GM18861 (cell line): Measurements from ENCODE around the gene PHC3.
"Not testable (repeated sequence)": the region's sequence is repeated elsewhere in the genome, so short reads cannot be mapped to it uniquely, and the experiment has no call there.

Experiments used
- ATAC-seq: cut with Tn5 transposase; IDR thresholded peaks from one replicate; pipeline ENCODE4 v1.9.1; 2021; ENCODE audit not compliant: unreplicated experiment

Gene PHC3

DNA sequence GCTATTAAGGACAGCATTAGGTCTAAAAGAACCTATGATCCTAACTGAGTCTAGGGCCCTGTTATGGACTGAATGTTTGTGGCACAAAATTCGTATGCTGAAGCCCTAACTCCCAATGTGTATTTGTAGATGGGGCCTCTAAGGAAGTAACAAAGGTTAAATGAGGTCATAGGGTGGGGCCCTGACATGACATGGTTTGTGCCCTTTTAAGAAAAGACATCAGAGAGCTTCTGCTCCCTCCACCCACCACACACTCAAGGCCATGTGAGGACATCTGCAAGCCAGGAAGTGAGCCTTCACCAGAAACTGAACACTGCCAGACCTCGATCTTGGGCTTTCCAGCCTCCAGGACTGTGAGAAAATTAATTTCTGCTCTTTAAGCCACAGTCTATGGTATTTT is 49.2 kb downstream of the PHC3 start:
- no peak for ATAC-seq

DNA sequence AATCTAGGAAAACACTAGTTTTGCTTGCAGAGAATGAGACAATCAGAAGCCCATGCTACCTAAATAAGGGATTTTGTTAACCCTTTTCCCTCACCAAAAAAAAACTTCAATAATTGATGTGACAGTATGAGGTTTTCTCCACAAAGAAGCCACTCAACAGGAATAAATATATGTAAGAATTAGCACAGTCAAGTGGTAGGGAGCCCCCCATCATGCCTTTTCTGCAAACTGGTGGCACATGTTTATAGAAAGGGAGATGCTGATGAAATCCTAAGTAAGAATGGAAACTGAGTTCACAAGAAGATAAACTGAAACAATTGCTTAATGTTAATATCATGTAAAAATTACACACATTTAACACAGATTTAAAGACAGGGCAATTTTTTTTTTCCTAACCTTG is 51.0 kb downstream of the PHC3 start:
- no peak for ATAC-seq

DNA sequence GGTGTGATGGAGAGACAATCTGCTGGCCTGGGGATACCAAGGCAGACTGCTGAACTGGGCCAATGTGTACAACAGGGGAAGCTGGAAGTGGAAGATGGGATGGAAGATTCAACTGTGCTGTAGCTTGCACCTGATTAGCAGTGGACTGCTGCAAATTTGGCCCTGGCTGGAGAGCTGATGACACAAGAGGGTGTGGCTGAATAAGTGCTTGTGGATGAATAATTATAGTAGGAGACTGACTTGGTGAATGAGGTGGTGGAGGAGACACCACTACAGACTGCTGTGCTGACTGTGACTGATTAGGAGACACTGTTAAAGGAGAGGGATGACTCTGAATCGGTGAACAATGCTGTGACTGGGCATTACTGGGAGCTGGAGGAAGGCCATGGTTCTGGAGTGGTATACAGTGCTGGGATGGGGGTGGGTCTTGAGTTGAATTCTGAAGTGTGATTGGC is 52.5 kb downstream of the PHC3 start:
- peak; percentile 36 for ATAC-seq

DNA sequence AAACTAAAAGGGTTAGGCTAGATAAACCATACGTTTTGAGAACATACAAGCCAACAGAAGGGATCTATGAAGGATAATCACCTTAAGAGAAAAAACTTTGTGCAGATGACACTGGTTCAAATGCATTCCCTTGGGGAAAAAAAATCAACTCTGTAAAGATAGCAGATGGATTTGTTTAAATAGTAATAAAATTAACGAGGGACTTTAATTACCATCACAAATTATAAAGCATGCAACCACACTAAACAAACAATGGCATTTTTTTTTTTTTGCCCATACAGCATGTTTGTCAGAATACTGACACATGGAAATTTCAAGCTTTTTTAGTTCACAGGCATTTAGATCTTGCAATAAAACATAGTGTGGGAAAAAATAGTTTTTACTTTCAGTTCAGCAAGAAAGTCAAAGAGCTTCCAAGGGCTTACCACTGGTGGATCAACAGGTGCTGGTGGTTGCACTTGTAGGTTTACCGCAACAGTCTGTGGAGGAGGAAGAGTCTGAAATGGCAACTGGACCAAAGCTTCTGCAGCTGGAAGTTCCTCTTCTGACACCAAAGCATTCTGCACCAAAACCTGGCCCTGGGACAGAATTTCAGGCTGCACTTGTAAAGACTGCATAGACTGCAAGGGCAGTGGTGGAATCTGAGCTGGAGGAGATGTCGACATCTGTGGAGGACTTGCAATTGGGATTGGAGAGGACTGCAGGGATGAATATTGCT is 53.1 kb downstream of the PHC3 start:
- peak; percentile 83 for ATAC-seq

DNA sequence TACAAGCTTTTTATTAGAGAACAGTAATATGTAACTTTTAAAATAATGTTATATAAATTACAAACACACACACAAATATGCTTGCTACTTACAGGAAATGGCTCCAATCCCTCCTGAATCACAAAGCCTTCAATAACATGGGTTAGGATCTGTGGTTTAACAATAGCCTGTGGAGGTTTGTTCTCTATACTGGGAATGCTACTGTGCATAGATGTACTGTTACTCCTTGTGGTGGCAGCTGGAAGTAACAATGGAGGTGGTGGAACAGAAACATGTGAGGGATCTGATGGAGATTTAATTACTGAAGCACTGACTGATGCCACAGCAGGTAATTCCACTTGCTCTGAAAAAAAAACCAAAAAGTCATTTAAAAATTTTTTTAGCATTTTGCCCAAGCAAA is 64.4 kb downstream of the PHC3 start:
- no peak for ATAC-seq

DNA sequence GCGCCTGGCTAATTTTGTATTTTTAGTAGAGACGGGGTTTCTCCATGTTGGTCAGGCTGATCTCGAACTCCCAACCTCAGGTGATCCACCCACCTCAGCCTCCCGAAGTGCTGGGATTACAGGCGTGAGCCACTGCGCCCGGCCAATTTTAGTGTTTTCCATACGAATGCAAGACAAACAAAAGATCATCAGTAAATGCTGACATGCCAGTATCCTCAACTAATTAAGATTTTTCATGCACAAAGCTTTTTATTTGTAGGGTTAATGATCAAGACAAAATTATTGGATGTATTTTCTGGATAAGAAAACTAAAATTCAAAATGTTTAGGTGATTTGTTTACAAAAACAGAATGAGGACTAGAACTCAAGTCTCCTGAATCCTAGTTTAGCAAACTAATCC is 67.4 kb downstream of the PHC3 start:
- not testable (repeated sequence) for ATAC-seq

DNA sequence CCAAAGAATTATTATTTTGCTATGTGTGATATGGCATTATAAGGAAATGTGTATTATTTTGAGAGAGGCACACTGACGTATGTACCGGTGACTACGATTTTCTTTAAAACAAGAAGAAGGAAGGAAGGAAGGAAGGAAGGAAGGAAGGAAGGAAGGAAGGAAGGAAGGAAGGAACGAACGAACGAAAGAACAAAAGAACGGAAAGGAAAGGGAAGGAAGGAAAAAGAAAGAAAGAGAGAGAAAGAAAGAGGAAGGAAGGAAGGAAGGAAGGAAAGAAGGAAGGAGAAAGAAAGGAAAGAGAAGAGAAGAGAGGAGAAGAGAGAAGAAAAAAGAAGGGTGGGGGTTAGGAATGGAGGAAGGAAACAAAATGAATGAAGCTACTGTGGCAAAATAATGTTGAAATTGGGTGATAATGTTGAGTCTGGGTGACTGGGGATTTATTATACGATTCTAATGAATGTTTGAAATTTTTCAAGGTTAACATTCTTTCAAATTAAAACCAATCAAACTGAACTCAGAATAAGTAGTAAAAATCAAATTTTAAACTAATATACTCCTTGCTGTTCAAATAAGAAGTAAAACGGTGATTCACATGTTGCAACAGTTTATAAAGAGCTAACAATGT is 70.3 kb downstream of the PHC3 start:
- ATAC-seq: no peak

DNA sequence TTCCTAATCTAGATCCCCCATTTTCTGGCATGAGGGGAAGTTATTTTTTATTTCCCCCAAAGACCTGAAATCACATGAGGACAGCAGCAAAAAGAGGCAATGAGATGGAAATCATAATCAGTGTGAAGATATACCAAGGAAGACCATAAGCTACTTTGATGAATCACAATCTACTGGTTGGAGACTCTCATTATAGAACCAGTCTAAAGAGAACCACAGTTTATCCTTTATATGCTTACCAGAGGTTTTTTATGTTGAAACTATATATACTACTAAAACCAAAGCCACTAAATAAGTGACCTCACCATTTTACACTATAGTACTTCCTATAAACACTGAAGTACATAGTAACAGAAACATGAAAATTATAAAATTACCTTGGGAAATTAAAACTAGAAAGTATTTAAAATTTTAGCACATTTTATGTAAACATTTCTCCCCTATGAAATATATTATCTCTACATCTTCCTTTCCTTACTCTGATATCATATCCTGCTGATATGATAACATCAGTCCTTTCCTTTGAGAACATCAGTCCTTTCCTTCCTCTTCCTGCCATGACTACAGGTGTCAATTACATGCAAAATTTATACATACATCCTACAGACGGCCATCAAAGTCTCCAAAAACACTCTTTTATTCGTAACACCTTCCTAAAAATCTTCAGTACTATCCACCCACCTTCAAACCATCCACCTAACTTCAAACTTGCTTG is 71.8 kb downstream of the PHC3 start:
- no peak for ATAC-seq

DNA sequence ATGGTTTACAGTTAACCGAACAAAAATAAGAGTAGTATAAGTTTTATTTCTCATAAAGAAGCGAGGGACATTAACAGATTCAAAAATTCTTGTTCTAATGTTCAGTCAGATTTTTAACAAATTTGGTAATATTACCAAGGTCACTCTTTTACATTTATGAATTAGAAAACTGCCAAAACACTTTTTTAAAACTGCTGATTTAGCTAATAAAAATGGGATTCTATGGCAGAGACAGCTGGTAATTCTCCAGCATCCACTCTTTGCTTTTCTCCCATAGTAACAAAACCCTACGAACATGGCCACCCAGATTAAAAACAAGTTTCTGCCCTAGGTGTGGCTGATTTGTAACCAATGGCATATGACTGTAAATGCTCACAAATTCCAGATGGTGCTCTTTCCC is 72.6 kb downstream of the PHC3 start:
- no peak for ATAC-seq

DNA sequence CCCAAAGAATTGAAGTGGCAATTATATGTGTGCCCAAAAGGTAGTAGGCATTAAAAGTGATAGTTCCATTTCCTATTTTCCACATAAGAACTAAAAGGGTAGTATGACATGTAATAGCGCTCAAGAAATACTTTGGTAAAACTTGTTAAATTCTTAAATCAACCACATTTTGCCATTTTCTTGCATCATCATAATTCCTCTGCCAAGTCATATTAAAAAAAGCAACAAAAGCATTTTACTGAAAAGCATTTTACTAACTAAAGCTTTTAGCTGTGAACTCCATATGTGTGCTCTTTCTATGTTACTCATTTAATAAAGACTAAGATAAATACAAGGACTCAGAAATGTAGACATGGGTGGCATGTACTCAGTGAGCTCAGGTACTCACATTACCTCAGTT is 73.6 kb downstream of the PHC3 start:
- ATAC-seq: no peak

DNA sequence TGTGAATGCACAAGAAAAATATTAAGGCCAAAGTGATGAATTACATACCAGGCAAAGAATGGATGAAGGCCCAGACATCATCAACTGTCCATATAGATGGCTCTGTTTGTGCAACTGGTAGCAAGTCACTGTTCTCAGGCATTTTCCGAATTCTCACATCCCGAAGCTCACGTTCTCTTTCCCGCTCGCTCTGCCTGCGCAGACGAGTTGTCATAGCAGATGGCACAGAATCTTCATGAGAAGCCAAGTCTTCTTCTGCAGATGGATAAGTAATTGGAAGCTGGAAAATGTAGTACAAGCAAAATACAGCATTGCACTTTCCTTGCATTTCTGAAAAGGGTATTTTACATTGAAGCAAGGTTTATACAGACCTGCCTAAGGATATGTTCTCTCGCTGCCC is 79.1 kb downstream of the PHC3 start:
- ATAC-seq: no peak

DNA sequence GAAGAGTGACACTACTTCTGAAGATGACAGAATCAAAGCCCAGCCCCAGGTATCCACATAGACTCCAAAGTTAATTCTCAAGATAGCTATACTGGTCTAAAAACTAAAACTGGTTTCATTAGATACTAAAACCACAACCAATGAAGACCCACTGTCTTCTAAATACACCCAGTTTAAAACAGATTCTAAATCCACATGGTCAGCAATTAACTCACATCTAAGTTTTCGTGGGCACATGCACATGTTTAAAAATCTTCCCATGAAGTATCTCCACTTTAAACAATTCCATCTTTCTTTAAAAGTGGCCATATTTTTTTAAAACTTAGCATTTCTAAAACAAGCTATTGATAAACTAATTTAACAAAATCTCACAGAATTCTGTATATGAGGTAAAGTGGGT is 80.6 kb downstream of the PHC3 start:
- no peak for ATAC-seq

DNA sequence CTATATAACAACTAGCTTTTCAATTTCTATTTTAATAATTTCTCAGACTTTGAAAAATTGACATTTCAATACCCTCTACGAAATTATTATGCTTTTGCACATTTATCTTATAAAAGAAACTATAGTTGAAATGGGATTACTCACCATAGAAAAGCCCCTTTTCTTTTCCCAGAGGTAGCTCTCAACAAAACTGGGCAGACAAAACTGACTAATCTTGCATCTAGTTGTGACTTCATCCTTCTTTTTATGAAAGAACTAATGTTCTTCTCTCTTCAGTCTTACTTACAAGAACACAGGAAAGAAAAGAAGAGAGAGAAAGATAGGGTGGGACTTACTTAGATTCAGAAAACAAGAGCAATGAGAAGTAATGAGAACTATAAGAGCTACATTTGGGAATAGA is 82.8 kb downstream of the PHC3 start:
- no peak for ATAC-seq

DNA sequence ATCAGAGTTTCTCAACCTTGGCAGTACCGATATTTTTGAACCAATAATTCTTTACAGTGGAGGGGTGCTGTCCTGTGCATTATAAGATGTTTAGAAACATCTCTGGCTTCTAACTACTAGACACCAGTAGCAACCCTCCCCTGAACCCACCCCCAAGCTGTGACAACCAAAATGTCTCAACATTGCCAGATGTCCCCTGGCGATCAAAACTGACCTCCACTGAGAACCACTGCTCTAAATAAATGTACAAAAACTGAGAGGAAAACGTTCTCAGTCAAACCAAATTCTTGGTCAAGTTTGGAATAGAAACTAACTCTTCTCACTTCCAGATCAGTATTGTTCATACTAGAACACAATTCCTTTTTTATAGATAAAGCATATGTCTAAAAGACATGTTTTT is 85.2 kb downstream of the PHC3 start:
- no peak for ATAC-seq

DNA sequence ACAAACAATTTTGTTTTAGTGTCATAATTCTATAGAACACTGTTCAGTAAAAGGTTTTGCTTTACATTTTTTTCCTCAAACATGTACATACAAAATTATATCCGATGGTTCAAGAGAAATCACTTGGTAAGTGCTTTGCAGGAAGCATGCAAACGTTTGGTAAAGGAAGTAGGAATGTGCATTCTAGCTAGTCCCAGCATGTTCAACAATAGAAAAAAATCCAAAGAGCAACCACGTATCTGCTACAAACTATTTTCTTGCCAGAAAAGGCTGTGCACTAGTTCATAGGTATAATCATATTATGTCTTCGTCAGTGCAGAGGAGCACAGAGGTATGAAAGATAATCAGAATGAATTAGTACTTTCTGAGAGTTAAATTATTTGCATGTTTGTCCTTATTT is 85.8 kb downstream of the PHC3 start:
- no peak for ATAC-seq

DNA sequence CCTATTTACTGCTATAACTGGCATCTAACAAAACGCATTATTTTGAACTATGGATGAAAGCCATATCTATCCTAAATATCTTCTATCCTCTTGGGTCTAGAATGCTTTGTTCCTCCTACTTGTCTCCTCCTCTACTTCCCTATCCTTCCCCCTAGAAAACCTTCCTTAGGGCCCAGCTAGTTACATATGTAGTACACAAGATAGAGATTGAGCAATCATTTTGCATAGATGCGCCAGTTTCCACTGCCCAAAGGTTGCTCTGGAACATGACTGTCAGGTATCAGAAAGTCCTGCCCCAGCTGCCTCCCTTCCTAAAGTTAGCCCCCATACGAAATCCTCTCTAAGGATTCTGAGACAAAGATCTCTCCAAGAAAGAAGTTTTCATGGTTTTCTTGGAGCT is 88.6 kb downstream of the PHC3 start:
- no peak for ATAC-seq

DNA sequence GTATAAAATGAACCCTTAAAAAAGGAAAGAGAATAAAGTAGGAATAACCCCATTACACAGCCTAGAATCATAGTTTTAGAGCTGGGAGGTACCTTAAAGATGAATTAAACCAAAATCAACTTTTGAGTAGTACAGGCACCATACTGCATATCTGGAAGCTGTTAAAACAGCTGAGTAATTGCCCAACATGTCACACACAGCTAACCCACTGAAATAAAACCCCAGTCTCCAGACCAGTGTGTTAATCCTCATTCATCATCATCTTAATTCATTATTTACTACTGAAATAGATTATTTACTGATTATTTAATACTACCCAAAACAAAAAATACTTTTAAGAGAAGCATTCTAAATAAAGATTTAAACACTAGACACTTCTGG is 90.9 kb downstream of the PHC3 start:
- no peak for ATAC-seq

DNA sequence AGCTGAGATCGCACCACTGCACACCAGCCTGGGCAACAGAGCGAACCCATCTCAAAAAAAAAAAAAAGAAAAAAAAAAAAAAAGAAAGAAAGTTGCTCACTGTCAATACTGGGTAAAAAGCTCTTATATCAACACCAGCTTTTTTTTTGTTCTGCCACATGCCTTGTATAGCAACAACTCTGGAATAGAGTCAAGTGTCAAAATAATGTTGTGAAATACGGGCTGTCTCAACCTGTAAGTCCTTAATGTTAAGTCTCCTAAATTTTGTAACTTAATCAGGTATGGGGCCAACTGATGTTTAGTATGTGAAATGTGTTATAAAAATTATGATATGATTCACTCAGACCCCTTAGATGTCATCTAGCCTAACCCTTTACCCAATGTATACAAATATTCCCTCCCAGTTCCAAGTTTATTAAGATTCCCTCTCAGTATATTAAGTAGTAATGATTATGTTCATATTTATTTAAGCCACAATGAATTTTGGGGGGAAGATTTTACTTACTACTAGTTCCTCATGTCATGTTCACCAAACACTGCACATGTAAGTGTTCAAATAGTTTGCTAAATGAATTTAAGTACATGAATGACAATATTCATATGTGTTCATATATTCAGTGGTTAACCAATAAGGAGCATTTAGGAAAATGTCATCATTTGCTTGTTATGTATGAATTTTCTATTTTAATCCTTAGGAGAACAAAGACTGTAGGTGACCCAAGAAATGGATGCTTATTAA is 91.5 kb downstream of the PHC3 start:
- no peak for ATAC-seq

DNA sequence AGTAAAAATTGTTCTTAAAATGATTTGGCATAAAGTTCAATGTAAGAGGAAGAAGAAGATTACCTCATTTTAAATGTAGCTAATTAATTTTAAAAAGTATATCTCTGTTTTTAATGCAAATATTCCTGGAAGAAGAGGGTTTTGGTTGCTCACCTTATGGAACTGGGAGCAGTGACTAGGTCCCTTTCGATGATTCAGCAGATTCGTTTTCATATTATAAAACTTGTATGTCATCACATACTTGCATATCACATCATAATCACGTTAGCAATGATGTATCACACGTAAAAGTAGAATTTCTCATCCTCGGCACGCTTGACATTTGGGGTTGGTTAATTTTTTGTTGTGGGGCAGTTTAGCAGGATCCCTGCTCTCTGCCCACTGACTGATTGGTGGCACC is 96.1 kb downstream of the PHC3 start:
- no peak for ATAC-seq

DNA sequence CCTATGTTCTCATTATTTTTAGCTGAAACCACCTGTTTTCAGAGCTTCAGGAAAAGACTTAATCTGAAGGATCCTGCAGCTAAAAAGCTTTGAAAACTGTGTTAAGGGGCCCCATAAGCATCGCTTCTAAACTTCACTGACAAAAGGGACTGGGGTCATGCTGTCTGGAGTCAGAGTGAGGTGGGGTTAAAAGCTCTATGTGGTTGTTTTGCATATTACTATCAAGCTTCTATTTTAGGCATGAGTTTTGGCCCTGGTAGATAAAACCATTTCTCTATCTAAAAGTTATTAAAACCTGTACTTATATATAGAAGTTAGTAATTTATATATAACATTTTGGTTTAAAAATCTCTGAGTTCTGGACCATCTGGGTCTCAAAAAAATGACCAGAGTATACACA is 98.2 kb downstream of the PHC3 start:
- ATAC-seq: no peak

DNA sequence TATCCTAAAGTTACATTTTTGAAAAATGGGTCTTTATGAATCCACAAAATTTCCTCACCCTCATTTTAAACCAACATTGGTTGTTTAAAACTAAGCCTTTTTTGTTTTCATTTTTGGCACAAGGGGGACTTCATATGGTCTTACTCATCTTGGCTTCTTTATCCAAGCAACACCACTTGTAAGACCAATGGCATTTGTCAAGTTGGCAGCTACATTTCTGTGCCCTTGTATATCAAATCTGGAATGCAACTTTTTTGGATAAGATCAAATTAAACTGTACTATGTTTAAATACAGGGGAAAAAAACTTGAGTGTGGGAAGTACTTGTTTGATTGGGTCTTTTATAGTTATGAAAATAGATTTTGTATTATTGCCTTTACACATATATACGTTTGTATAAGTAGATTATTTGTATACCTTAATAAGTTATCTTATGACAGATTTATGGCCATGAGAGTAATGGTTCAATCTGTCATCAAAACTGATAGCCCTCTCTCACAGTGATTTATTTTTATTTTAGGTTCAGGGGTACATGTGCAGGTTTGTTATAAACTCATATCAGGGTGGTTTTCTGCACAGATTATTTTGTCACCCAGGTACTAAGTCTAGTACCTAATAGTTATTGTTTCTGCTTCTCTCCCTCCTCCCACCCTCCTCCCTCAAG is 100.3 kb downstream of the PHC3 start:
- no peak for ATAC-seq
